Muscle of back (tissue), 11 donors: ENCODE measurements around the gene CLCN4. TPM values are rescaled to one million over a fixed set of nuclear protein-coding genes. Genes with fewer than 3 reads are reported as not detected.

Experiments
- DNase-seq, 3 donors: peaks; one replicate each; pipeline versions ENCODE4 v3.0.0 to v3.0.0-alpha.2; 2013
- polyA plus RNA-seq, 10 donors: library from polyadenylated mRNA; unstranded; fragments of 120-200 nt; gene quantifications; one replicate each; pipeline ENCODE4 v1.2.1, GENCODE V29; 2013; ENCODE audit not compliant: insufficient read length in 10 of 10

CLCN4 gene
- polyA plus RNA-seq, 10 donors: 8.8 to 15.7 (median 14.0) TPM

DNA sequence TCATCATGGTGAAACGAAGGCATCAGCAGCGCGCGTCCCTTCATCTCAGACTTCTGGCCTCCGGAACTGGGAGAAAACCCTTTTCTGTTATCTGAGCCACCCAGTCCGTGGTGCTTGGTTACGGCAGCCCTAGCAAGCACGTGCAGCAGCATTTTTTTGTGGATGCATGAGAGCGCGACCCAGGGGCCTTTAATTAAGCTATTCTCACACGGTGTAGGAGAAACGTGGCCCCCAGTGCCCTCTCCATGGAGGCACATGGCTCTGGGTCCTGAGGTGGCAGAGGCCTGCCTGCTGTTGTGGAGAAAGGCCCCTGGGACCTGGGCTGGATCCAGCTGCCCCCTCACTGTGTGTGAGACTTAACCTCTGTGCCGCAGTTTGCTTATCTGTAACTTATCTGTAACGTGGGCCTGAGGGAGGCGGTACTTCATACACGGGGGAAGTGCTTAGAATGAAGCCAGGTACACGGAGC is 9.5 kb downstream of the CLCN4 start:
- DNase-seq: no peak

- DNase-seq: no peak
Measured at GRCh38 chrX:10166731-10167151, 10.0 kb downstream of the CLCN4 start.

GRCh38 chrX:10167573-10167972 is 10.8 kb downstream of the CLCN4 start:
- no peak for DNase-seq

DNA sequence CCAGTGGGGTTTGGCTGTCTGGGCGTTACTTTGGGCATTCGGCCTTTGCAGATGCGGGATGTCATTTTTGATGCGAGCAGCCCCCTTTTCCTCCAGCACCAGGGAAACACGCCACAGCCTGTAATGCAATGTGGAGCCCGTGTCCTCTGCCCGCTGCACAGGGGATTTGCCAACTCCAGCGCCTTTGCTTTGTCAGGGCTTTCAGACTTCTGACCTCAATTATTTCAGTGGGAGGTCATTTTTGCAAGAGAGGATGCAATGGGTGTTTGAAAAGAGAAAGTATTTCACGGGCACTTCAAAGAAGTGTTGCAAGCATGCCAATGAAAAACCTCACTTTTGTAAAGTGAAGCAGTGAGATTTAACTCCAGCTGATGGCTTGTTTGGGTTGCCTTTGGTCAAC is 11.5 kb downstream of the CLCN4 start:
- no peak for DNase-seq

DNA sequence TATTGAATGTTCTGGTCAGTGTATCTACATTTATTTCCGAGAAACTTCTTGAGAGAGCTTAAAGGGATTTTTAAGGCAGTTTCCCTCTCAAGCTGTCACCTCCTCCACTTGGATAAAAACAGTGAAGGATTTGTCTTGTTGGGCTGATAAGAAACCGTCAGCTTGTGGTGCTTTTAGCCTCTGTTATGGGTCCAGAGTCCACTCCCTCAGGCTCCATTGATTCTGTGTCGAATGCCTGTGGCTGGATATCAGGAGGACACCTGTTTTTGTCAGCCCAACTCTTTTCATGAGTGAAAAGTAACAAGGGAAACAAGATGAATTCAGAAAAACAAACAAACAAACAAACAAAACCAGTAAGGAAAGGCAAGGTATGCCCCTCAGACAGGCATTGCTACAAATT is 12.4 kb downstream of the CLCN4 start:
- no peak for DNase-seq

DNA sequence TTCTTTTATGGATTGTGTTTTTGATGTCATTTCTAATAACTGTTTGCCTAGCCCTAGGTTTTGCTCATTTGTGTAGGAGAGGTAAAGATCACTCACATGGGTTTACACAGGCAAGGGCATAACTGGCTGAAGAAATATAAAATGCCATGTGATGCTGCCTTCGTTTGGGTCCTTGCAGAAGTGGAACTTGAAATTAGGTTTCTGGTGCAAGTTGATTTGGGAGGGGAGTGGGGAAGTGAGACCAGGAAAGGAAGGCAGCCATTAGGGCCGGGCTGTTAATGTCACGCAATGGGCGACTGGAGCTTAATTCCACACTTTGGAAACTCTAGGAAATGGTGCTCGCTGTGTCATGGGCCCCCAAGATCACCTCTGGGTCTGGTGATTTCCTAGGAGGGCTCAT is 14.5 kb downstream of the CLCN4 start:
- no peak for DNase-seq

GRCh38 chrX:10172877-10173276 is 16.1 kb downstream of the CLCN4 start:
- peak in 2 of 3 donors; percentile 25 to 63 for DNase-seq

GRCh38 chrX:10173331-10173900 is 16.6 kb downstream of the CLCN4 start:
- peak; percentile 71 to 89 (median 88) for DNase-seq

GRCh38 chrX:10174051-10174450 is 17.3 kb downstream of the CLCN4 start:
- DNase-seq: no peak

GRCh38 chrX:10174810-10175209 is 18.0 kb downstream of the CLCN4 start:
- DNase-seq: no peak

- peak in 1 of 3 donors; percentile 51 for DNase-seq
Measured at GRCh38 chrX:10175319-10175871, 18.6 kb downstream of the CLCN4 start.

DNA sequence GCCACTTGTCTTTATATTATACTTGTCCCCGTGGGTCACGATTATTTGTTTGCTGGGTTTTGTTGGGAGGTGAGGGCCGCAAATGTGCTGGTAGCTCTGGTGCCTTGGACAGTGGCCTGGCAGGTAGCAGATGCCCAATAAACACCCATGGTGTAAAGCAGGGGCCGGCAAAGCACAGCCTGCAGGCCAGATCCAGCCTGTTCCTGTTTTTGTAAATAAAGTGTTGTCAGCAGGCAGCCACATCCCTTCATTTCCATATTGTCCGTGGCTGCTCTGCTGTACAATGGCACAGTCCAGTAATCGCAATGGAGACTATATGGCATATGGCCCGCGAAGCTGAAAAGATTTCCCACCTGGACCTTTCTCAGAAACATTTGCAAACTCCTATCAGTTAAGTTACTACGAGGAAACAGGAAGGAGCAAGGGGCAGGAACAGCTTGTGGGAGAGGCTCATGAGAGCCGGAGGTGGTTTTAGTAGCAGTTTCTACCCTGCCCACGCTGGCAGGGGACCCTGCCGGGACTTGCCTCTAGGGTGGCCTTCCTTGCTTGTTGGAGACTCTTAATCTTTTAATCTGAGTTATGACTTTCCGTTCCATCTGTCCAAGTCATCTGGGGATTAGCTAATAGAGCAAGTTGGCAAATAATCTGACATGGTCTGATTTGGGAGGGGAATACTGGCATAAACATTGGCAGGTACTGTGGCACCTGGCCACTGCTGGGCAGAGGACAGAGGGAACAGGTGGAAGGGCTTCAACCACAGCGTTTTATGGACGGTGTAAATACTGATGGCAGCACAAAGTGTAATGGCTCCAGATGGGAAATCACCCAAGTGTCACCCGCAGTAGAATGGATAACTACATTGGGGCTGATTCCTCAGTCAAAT is 19.6 kb downstream of the CLCN4 start:
- no peak for DNase-seq

DNA sequence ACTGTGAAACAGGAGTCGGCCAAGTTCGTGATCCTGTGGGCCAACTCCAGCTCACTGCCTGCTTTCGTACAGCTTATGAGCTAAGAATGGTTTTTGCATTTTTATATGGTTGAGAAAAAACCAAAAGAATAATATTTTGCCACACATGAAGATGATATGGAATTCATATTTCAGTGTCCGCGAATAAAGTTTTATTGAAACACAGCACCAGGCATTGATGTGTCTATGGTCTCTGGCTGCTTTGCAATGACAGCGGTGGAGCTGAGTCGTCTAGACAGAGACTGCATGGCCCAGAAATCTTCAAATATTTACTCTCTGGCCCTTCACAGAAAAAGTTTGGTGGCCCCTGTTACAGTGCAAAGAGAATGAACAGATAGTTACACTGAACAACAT is 20.2 kb downstream of the CLCN4 start:
- DNase-seq: no peak

DNA sequence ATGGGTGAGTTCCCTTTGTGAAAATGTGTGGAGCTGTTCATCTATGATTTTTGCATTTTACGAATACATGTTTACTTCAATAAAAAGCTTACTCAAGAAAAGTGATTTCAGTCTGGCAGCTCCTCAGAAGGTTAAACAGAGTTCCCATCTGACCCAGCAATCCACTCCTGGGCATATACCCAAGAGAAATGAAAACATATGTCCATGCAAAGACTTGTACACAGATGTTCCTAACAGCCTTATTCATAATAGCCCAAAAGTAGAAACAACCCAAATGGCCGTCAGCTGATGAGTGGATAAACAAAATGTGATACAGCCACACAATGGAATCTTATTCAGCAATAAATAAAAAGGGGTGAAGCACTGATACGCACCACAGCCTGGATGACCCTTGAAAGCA is 20.8 kb downstream of the CLCN4 start:
- no peak for DNase-seq

DNA sequence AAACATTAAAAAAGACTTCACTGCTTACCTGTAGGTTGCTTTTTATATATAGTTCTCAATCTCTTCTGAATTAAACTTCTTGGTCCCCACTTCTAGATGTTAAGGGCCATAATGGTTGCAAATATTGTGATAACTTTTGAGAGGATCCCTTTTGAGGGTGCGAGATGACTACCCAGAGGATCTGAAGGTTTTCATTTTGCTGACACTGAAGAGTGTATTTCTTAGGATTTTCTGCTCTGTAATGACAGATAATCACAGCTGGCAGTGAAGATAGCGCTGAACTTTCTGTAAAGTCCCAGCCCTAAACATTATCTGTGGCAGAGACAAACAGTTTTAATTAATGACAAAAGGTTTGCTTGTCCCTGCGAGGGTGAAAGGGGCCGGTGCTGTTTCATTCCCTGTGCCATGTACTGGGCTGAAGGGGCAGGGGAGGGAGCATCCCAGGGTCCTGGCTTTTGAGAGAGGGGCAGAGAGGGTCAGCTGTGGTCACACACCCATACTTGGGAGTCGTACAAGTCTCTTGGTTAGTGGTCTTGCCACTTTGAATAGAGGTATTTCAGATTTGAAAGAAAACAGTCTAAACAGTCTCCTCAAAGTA is 22.2 kb downstream of the CLCN4 start:
- DNase-seq: no peak

DNA sequence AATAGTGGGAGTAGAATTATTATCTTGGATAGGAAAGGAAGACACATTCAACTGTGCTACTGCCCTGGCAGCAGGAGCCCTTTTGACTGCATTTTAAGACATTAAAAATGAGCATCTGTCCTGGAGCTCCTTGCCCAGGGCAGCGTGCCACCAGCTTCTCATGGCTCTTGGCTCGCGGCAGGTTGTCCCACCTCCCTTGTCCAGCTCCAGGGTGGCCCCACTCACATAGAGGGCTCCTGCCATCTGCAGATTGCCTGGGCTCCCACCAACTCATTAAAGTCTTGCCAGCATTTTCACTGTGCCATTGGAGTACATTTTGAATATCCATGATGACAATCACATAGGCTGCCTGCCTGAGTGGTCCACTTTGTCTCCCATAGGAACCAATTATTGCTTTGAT is 27.0 kb downstream of the CLCN4 start:
- DNase-seq: no peak

DNA sequence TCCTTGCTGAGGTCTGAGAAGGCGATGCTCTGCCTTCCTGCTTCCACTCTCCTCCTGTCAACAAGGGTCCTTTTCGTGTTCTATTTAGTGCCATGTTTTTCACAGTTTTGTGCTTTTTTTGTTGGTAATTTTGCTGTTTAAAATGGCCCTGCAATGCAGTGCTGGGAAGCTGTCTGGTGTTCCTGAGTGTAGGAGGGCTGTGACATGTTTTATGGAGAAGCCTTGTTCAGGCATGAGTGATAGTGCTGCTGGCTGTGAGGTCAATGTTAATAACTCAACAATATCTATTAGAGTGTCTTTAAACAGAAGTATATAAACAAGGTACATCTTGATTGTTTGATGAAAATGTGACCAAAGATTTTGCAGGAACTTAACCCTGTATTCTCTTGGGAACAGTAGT is 27.6 kb downstream of the CLCN4 start:
- DNase-seq: no peak

GRCh38 chrX:10186355-10186754 is 29.6 kb downstream of the CLCN4 start:
- no peak for DNase-seq

GRCh38 chrX:10187421-10187820 is 30.6 kb downstream of the CLCN4 start:
- DNase-seq: no peak

DNA sequence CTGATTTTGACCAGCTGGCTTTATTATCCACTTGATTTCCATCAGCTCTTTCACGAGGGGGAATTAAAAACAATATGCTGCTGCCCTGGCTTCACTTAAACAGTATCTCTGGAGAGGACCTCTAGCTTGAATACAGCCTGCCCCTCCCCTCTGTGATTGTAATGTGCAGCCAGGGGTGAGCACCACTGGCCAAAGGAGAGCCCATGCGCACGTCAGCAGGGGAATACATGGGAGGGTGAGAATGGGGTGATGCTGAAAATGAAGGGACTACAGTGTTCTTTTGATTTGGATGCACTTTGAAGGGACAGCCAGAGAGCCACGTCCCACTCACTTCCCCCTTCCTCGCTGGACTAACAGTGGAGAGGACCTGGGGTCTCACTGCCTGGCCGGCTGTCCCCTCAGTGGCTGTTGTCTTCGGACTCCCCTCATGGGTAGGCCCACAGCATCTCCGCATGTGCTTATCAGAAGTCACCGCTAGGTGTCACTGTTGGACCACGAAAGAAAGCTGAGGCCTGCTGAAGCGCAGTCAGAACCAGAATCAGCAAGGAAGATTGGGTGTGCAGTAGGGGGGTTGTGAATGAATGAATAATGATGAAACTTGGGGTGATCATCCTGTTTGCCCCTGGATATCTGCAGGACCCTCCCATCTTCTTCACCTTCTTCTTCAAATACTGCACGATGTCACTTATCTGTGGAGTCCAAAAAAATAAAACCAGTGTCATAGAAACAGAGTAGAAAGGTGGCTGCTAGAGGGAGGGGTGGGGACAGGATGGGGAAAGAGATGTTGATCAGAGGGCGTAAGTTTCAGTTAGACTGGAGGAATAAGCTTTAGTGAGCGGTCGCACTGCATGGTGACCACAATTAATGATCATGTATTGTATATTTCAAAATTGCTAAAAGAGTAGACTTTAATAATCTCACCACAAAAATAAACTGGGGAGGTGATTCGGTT is 32.8 kb downstream of the CLCN4 start:
- peak; percentile 61 to 84 (median 82) for DNase-seq

DNA sequence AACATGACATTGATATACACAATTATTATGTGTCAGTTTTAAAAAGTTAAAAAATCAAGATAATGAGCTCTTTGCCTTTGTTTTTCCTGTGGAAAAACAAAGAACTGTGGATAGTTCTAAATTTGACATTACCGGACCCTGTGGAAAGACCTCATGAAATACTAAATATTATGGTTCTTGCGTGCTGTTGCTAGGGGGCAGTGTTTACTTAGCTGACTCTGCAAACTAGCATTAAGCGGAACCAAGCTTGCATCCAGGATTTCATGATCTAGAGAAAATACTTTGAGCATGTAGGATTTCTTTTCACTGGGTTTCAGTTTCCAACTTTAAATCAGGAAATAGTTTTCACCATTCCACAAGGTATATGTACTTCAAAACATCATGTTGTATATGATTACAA is 33.6 kb downstream of the CLCN4 start:
- DNase-seq: peak; percentile 62 to 87 (median 75)
